ENCODE results near the gene ZNF679. TPM values are rescaled to one million over a fixed set of nuclear protein-coding genes. Genes with fewer than 3 reads are reported as not detected.

The ZNF679 gene
- polyA plus RNA-seq, 1 donor from 2014 or later, result not detected

- TF ChIP-seq TAF1 (IDR thresholded peaks at IDR 0.05; ENCODE audit: low read depth), result no peak
- TF ChIP-seq, protein P1, sequence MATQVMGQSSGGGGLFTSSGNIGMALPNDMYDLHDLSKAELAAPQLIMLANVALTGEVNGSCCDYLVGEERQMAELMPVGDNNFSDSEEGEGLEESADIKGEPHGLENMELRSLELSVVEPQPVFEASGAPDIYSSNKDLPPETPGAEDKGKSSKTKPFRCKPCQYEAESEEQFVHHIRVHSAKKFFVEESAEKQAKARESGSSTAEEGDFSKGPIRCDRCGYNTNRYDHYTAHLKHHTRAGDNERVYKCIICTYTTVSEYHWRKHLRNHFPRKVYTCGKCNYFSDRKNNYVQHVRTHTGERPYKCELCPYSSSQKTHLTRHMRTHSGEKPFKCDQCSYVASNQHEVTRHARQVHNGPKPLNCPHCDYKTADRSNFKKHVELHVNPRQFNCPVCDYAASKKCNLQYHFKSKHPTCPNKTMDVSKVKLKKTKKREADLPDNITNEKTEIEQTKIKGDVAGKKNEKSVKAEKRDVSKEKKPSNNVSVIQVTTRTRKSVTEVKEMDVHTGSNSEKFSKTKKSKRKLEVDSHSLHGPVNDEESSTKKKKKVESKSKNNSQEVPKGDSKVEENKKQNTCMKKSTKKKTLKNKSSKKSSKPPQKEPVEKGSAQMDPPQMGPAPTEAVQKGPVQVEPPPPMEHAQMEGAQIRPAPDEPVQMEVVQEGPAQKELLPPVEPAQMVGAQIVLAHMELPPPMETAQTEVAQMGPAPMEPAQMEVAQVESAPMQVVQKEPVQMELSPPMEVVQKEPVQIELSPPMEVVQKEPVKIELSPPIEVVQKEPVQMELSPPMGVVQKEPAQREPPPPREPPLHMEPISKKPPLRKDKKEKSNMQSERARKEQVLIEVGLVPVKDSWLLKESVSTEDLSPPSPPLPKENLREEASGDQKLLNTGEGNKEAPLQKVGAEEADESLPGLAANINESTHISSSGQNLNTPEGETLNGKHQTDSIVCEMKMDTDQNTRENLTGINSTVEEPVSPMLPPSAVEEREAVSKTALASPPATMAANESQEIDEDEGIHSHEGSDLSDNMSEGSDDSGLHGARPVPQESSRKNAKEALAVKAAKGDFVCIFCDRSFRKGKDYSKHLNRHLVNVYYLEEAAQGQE (IDR thresholded peaks at IDR 0.05; ENCODE audit: borderline replicate concordance), result no peak
- no peak for TF ChIP-seq EZH2 (IDR thresholded peaks at IDR 0.05; ENCODE audit: borderline replicate concordance, insufficient read depth, low read length, poor library complexity, severe bottlenecking)
- no peak for TF ChIP-seq RAD21 (conservative IDR thresholded peaks at IDR 0.05)
- TF ChIP-seq, protein P2, sequence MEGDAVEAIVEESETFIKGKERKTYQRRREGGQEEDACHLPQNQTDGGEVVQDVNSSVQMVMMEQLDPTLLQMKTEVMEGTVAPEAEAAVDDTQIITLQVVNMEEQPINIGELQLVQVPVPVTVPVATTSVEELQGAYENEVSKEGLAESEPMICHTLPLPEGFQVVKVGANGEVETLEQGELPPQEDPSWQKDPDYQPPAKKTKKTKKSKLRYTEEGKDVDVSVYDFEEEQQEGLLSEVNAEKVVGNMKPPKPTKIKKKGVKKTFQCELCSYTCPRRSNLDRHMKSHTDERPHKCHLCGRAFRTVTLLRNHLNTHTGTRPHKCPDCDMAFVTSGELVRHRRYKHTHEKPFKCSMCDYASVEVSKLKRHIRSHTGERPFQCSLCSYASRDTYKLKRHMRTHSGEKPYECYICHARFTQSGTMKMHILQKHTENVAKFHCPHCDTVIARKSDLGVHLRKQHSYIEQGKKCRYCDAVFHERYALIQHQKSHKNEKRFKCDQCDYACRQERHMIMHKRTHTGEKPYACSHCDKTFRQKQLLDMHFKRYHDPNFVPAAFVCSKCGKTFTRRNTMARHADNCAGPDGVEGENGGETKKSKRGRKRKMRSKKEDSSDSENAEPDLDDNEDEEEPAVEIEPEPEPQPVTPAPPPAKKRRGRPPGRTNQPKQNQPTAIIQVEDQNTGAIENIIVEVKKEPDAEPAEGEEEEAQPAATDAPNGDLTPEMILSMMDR (IDR thresholded peaks at IDR 0.05; ENCODE audit: poor library complexity, severe bottlenecking), result no peak
- TF ChIP-seq MXI1 (conservative IDR thresholded peaks at IDR 0.05; ENCODE audit: poor library complexity, severe bottlenecking), result no peak
- no peak for TF ChIP-seq EP300 (conservative IDR thresholded peaks at IDR 0.05; ENCODE audit: poor library complexity, severe bottlenecking)
- no peak for TF ChIP-seq SMC3 (conservative IDR thresholded peaks at IDR 0.05; ENCODE audit: poor library complexity)
- no peak for TF ChIP-seq POLR2AphosphoS5 (IDR thresholded peaks at IDR 0.05)
- Histone ChIP-seq H3F3A (ENCODE audit: insufficient read depth, low read length, poor library complexity, severe bottlenecking) (no peaks in the 10 kb centered on the region), H3K27ac (ENCODE audit: low read length) (no peak within 1 kb of the TSS), H3K9me2 (ENCODE audit: insufficient read depth, low read length) (no peaks in the 10 kb centered on the region), H3K9me3 (ENCODE audit: low read length) (no peaks in the 10 kb centered on the region), H3K36me3 (ENCODE audit: insufficient read depth, low read length) (no peaks in the 10 kb centered on the region), H2AFZ (ENCODE audit: low read depth, low read length) (no peak within 1 kb of the TSS), H3K9ac (ENCODE audit: low read length) (no peak within 1 kb of the TSS), H3K79me2 (replicated peaks; ENCODE audit: insufficient read depth, low read length) (no peaks in the 10 kb centered on the region), H3K4me3 (ENCODE audit: low read length) (no peak within 1 kb of the TSS), H3K4me2 (ENCODE audit: low read length) (no peak within 1 kb of the TSS), H3K27me3 (ENCODE audit: insufficient read depth, low read depth, low read length) (no peaks in the 10 kb centered on the region), H4K20me1 (ENCODE audit: insufficient read depth) (no peaks in the 10 kb centered on the region)
Observed at GRCh38 chr7:64313740-64314491, 85.6 kb downstream of the ZNF679 start, which contains the start of gene ZNF736. ZNF736 (plus strand) TSS chr7:64313961; CDS start chr7:64314151, 190 bp downstream.

GRCh38 chr7:64314566-64314965 is 86.3 kb downstream of the ZNF679 start:
- H3K4me2 ChIP-seq (ENCODE audit: low read length), result no peak overlapping the region
- no peaks in the 10 kb centered on the region for H4K20me1 ChIP-seq (ENCODE audit: insufficient read depth)
- no peaks in the 10 kb centered on the region for H3K79me2 ChIP-seq (replicated peaks; ENCODE audit: insufficient read depth, low read length)
- H3K36me3 ChIP-seq (ENCODE audit: insufficient read depth, low read length), result no peaks in the 10 kb centered on the region
- no peaks in the 10 kb centered on the region for H3K9me3 ChIP-seq (ENCODE audit: low read length)
- no peak overlapping the region for H2AFZ ChIP-seq (ENCODE audit: low read depth, low read length)
- no peak overlapping the region for H3K4me3 ChIP-seq (ENCODE audit: low read length)
- no peak overlapping the region for H3K9ac ChIP-seq (ENCODE audit: low read length)
- H3K27me3 ChIP-seq (ENCODE audit: insufficient read depth, low read depth, low read length), result no peaks in the 10 kb centered on the region
- H3K27ac ChIP-seq (ENCODE audit: low read length), result no peak overlapping the region
- no peaks in the 10 kb centered on the region for H3F3A ChIP-seq (ENCODE audit: insufficient read depth, low read length, poor library complexity, severe bottlenecking)
- no peaks in the 10 kb centered on the region for H3K9me2 ChIP-seq (ENCODE audit: insufficient read depth, low read length)
- TF ChIP-seq EZH2 (IDR thresholded peaks at IDR 0.05; ENCODE audit: borderline replicate concordance, insufficient read depth, low read length, poor library complexity, severe bottlenecking), result no peak
- TF ChIP-seq SMC3 (conservative IDR thresholded peaks at IDR 0.05; ENCODE audit: poor library complexity), result no peak
- TF ChIP-seq TAF1 (IDR thresholded peaks at IDR 0.05; ENCODE audit: low read depth), result no peak
- no peak for TF ChIP-seq EP300 (conservative IDR thresholded peaks at IDR 0.05; ENCODE audit: poor library complexity, severe bottlenecking)
- TF ChIP-seq, protein P2 (IDR thresholded peaks at IDR 0.05; ENCODE audit: poor library complexity, severe bottlenecking), result no peak
- TF ChIP-seq MXI1 (conservative IDR thresholded peaks at IDR 0.05; ENCODE audit: poor library complexity, severe bottlenecking), result no peak
- TF ChIP-seq, protein P1 (IDR thresholded peaks at IDR 0.05; ENCODE audit: borderline replicate concordance), result no peak
- no peak for TF ChIP-seq POLR2AphosphoS5 (IDR thresholded peaks at IDR 0.05)
- TF ChIP-seq RAD21 (conservative IDR thresholded peaks at IDR 0.05), result no peak
